Measurements from ENCODE around the gene WASF2.

- no peak for TF ChIP-seq CTCF (IDR thresholded peaks at IDR 0.05)
- TF ChIP-seq POLR2A (IDR thresholded peaks at IDR 0.05): no peak
Measured at GRCh38 chr1:27527223-27527889, 37.4 kb upstream of the WASF2 start.

Measured in breast epithelium (tissue), 3 donors.